PC-9 (cell line): ENCODE data around the gene ANXA10.

Experiments used
- EZH2 ChIP-seq: fragments of 200-600 bp; sonication (generic); IDR thresholded peaks from 2 replicates; pipeline ENCODE4 v1.8.0; 2017; ENCODE audit warnings: antibody characterized with exemption, low read depth
- TF ChIP-seq, protein P1 (sequence below): fragments of 200-600 bp; sonication (generic); conservative IDR thresholded peaks from 2 replicates; pipeline ENCODE4 v1.6.1; 2017; ENCODE audit warnings: mixed run types, antibody characterized with exemption, mild to moderate bottlenecking, moderate library complexity

DNA sequence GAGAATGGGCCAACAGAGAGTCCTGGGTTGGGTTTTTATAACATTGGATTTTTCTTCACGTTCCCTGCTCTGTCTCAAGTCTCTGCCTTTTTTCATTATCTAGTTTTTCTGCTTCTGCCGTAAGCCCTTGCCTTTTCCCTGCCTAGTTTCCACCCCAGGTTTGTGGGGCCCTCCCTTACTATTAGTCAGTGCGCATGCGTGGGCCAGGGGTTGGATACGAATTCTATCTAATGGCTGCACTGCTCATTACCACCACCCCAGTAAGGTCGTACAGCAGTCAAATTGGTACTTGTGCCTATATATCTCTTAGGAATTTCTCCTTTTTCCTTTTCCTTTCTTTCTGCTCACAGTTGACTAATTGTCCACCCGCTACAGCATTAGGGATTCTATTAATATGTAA is 49.4 kb downstream of the ANXA10 start:
- TF ChIP-seq, protein P1, sequence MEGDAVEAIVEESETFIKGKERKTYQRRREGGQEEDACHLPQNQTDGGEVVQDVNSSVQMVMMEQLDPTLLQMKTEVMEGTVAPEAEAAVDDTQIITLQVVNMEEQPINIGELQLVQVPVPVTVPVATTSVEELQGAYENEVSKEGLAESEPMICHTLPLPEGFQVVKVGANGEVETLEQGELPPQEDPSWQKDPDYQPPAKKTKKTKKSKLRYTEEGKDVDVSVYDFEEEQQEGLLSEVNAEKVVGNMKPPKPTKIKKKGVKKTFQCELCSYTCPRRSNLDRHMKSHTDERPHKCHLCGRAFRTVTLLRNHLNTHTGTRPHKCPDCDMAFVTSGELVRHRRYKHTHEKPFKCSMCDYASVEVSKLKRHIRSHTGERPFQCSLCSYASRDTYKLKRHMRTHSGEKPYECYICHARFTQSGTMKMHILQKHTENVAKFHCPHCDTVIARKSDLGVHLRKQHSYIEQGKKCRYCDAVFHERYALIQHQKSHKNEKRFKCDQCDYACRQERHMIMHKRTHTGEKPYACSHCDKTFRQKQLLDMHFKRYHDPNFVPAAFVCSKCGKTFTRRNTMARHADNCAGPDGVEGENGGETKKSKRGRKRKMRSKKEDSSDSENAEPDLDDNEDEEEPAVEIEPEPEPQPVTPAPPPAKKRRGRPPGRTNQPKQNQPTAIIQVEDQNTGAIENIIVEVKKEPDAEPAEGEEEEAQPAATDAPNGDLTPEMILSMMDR = no peak
- no peak for TF ChIP-seq EZH2
